Measurements from ENCODE around the gene WNT6.
A peak's percentile ranks its signal among the peaks of the same experiment; 100 is the strongest.
"Not testable (repeated sequence)": the region's sequence is repeated elsewhere in the genome, so short reads cannot be mapped to it uniquely, and the experiment has no call there.

The WNT6 gene

GRCh38 chr2:218829868-218830451 lies 29.6 kb upstream of the WNT6 start:
- FAIRE-seq (no peak), DNase-seq (ENCODE audit: insufficient read length, low spot score) (no peak)

GRCh38 chr2:218830526-218831306 lies 28.9 kb upstream of the WNT6 start:
- DNase-seq (ENCODE audit: insufficient read length, low spot score): no peak
- no peak for FAIRE-seq

- FAIRE-seq (peak; percentile 90), DNase-seq (ENCODE audit: insufficient read length, low spot score) (no peak)
Measured at GRCh38 chr2:218831378-218831990, 28.1 kb upstream of the WNT6 start, which contains the start of gene PRKAG3. Gene PRKAG3 (minus strand): TSS chr2:218831803.

- FAIRE-seq (no peak), DNase-seq (ENCODE audit: insufficient read length, low spot score) (no peak)
Measured at GRCh38 chr2:218832081-218832480, 27.5 kb upstream of the WNT6 start.

DNA sequence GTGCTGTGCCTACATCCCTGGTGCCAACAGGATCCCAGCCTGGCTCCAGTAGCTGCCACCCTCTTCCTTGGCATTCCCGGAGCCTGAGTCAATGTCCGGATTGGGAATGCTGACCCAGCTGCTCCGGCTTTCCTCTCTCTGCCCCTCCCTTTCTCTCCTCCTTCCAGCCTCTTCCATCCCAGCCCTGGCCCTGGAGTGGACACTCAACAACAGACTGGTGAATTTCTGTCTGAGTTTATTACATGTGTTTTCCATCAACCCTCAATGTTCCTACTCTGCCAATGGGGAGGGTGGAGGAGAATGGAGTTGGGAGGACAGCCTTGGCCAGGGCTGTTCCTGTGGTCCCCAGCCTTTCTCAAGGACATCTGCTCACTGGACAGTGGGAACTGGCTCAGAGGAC lies 27.1 kb upstream of the WNT6 start:
- FAIRE-seq (peak; percentile 69), DNase-seq (ENCODE audit: insufficient read length, low spot score) (peak; percentile 44)

- FAIRE-seq: no peak
Measured at GRCh38 chr2:218833023-218833609, 26.5 kb upstream of the WNT6 start.

GRCh38 chr2:218834685-218835084 lies 24.9 kb upstream of the WNT6 start:
- DNase-seq (ENCODE audit: insufficient read length, low spot score): no peak
- FAIRE-seq: no peak

More at GRCh38 chr2:218833023-218833609, 26.5 kb upstream of the WNT6 start:
- DNase-seq (ENCODE audit: insufficient read length, low spot score): no peak

DNA sequence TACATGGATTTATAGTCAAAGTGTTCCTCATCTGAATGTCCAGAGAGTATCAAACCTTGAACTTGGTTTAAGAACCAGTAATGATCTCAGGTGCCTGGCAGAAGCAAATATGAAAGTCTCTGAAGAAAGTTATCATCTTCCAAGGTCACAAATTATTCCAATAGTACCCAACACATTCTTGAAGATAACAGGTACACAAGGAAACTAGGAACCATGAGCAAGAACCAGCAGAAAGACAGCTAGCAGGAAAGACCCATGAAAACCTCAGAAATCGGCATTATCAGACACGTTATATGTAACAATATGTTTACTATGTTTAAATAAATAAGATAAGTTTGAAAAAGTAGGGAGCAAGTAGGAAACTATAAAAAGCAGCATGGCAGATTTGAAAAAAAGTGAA lies 22.1 kb upstream of the WNT6 start:
- DNase-seq (ENCODE audit: insufficient read length, low spot score): no peak
- FAIRE-seq: no peak

DNA sequence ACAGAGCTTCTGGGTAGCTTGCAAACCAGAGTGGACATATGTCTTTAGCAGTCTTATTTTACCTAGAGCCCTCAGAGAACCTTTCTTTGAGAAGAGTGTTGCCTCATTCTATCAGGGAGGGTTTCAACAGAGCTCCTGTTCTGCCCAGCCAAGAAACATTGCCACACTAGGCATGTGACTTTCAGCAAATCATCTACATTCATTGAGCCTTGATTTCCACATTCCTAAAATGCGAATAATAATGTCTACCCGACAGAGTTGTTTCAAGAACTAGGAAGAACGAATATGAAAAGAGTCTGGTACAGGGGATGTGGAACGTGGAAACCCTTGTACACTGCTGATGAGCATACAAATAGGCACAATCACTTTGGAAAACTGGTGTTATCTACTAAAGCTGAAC lies 20.2 kb upstream of the WNT6 start:
- no peak for FAIRE-seq
- DNase-seq (ENCODE audit: insufficient read length, low spot score): no peak

GRCh38 chr2:218839888-218840287 lies 19.7 kb upstream of the WNT6 start:
- DNase-seq (ENCODE audit: insufficient read length, low spot score) (no peak), FAIRE-seq (no peak)

DNA sequence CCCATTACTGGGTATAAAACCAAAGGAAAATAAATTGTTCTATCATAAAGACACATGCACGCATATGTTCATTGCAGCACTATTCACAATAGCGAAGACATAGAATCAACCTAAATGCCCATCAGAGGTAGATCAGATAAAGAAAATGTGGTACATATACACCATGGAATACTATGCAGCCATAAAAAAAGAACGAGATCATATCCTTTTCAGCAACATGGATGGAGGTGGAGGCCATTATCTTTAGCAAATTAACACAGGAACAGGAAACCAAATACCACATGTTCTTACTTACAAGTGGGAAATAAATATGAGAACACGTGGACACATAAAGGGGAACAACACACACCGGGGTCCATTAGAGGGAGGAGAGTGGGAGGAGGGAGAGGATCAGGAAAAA lies 15.3 kb upstream of the WNT6 start:
- FAIRE-seq; DNase-seq (ENCODE audit: insufficient read length, low spot score): not testable (repeated sequence)

- not testable (repeated sequence) for FAIRE-seq; DNase-seq (ENCODE audit: insufficient read length, low spot score)
Measured at GRCh38 chr2:218846963-218847362, 12.6 kb upstream of the WNT6 start.

GRCh38 chr2:218849721-218850120 lies 9.9 kb upstream of the WNT6 start:
- DNase-seq (ENCODE audit: insufficient read length, low spot score) (no peak), FAIRE-seq (no peak)

DNA sequence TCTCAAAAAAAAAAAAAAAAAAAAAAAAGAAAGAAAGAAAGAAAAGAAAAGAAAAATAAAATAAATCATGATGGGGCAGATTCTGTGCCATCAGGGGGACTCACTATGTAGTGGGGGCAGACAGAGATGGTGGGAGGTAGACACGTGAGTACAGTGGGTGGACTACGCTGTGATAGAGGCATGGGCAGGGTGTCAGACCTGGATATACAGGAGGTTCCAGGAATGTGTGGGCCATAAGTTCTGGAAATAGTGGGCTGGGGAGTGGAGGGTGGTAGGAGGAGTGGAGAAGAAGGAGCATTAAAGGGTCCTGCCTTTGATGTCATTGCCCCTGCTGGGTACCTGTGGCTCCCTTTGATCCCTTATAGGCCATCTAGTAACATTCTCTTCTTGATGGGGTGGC lies 8.8 kb upstream of the WNT6 start:
- no peak for DNase-seq (ENCODE audit: insufficient read length, low spot score)
- no peak for FAIRE-seq

GRCh38 chr2:218851286-218851685 lies 8.3 kb upstream of the WNT6 start:
- DNase-seq (ENCODE audit: insufficient read length, low spot score) (no peak), FAIRE-seq (peak; percentile 23)

- peak; percentile 26 for FAIRE-seq
- DNase-seq (ENCODE audit: insufficient read length, low spot score): peak; percentile 62
Measured at GRCh38 chr2:218852911-218853667, 6.5 kb upstream of the WNT6 start.

DNA sequence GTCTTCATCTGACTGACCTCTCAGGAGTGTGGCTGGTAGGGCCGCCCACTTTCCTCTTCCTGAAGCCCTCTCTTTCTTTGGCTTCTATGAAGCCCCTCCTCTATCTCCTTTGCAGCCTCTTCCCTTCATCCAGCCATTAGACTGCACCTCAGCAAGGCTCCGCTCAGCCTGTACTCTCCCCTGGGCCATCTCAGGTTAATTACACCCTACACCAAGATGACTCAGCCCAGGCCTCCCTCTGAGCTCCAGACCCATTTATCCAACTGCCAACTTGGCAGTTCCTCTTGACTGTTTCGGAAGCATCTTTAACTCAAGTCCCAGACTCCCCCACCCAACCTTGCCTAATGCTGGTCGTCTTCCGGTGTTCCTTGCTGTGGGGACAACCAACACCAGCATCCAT lies 5.8 kb upstream of the WNT6 start:
- FAIRE-seq (no peak), DNase-seq (ENCODE audit: insufficient read length, low spot score) (no peak)

GRCh38 chr2:218854860-218855259 lies 4.7 kb upstream of the WNT6 start:
- FAIRE-seq (no peak), DNase-seq (ENCODE audit: insufficient read length, low spot score) (no peak)

- FAIRE-seq (no peak), DNase-seq (ENCODE audit: insufficient read length, low spot score) (no peak)
Measured at GRCh38 chr2:218855305-218856166, 4.1 kb upstream of the WNT6 start.
